Measurements from ENCODE around the gene PRCD. TPM values are rescaled to one million over a fixed set of nuclear protein-coding genes. Genes with fewer than 3 reads are reported as not detected.
A peak's percentile ranks its signal among the peaks of the same experiment; 100 is the strongest.
"Not testable (repeated sequence)": the region's sequence is repeated elsewhere in the genome, so short reads cannot be mapped to it uniquely, and the experiment has no call there.

PRCD gene
- total RNA-seq, 1 donor from 2014 or later, result not detected

DNA sequence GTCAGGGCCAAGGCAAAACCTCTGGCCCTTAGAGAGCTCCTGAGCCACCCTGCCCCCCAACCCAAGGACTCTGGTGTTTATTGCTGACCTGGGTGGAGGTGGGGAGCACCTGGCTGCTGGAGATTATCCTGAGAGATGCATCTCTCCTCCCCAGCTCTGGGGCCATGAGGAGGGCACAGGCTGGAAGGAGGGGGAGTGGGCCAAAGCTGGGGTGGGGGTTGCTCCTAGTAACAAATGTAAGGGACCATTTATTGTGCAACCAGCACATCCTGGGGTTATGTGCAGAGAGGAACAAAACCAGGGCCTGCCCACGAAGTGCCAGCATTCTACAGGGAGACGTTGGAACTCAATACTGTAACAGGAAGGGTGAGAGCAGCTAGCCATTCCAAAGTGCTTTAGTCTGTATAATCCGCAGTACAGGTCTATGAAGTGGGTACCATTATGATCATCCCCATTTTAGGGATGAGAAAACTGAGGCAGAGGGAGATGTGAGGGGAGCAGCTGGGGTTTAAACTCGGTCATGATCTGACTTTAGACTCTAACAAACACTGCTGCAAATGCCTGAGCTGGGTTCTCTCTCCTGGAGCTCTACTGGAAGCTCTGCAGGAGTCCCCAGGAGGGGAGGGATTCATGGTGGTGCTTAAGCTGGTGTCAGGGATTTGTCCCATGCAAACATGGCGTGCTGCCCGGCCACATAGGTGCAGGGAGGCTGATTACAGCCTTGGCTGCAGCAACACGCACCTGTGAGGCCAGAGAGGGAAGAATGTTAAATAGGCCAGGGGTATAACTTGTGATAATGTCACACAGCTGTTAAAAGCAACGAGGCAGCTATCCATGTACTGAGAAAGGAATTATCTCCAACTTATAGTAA lies 37.3 kb upstream of the PRCD start:
- DNase-seq (ENCODE audit: low read depth), result no peak

DNA sequence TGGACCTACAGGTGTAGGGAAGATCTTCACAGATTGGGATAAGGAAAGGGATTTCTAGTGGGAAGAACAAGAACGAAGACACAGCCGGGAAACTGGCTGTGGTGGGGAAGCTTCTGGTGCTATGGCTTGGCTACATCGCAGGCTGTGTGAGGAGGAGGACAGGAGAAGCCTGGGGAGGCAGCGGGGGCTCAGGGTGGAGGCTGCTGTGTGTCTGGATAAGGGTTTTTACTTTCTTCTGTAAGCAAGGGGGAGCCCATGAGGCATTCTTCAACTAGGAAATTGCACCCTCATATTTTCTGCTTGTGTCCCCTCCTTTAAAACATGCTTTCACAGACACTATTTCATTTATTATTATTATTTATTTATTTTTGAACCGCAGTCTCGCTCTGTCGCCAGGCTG lies 35.7 kb upstream of the PRCD start:
- no peak for DNase-seq (ENCODE audit: low read depth)

DNA sequence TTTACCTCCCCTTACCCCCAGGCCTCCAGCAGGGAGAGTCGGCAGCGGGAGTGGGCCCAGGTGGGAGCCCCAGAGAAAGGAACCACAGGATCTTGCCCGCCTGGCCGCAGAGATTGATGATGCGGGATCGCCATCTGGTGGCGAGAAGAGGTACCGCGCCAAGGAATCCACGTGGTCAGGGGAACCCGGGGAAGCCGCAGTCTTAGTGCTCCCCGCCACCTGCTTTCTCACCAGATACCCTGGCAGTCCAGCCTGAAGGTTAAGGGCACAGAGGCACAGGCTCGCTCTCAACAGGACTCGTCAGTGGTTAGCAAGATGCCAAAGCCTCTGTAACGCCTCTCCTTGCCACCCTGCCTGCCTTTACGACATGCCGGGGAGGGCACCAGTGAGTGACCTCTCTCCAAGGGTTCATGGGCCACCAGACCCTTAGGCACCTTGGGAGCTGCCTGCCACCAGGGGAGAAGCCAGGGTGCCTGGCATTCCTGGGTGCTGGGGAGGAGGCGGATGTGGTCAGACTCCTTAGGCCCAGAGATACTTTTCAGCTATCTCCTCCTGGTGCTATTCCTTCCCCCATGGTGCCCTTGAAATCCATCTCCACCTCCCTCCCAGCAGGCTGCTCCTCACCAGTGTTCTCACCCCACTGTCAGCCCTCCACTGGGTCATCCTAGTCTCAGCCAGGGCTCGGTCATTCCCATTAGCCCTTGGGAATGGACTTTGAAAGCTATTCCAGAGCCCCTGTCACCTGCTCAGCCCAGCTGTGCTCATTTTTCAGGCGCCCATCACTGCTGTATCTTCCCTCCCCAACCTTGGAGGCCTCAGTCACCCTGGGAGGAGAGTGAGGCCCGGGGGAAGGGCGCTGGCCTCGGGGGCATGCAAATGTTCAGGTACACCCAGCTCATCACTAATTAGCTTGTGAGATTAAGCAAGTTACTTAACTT lies 33.2 kb upstream of the PRCD start:
- DNase-seq (ENCODE audit: low read depth), result peak; percentile 80

DNA sequence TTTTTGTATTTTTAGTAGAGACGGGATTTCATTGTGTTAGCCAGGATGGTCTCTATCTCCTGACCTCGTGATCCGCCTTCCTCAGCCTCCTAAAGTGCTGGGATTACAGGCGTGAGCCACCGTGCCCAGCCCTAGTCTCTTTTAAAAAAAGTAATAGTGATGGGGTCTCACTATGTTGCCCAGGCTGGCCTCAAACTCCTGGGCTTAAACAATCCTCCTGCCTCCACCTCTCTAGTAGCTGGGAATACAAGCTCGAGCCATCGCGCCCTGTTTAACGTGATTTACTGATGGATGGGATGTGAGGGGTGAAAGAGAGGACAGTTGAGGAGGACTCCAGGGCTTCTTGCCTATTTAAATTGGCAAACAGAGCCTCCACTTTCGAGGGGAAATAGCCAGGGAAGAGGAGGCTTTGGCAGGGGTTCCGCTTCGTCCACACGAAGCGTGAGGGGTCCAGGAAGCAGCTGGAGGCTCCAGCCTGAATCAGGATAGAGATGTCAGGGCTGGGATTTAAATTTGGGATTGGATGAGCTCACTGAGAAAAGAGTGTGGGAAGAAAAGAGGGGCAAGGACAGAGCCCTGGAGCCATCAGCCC lies 31.3 kb upstream of the PRCD start:
- not testable (repeated sequence) for DNase-seq (ENCODE audit: low read depth)

DNA sequence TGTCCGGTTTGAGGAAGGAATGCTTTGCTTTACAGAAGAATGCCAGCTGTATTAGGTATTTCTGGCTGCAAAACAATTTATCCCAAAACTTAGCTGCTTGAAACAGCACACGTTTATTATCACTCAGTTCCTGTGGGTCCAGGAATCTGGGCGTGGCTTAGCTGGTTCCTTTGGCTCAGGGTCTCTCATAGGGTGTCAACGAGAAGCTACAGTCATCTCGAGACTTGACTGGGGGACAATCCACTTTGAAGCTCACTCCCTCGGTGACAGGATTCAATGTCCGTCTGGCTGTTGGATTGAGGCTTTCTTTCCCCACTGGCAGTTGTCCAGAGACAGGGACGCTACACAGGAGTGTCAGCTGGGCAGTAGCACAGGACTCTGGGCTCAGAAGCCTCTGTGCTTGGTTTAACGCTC lies 29.0 kb upstream of the PRCD start:
- DNase-seq (ENCODE audit: low read depth), result peak; percentile 32

DNA sequence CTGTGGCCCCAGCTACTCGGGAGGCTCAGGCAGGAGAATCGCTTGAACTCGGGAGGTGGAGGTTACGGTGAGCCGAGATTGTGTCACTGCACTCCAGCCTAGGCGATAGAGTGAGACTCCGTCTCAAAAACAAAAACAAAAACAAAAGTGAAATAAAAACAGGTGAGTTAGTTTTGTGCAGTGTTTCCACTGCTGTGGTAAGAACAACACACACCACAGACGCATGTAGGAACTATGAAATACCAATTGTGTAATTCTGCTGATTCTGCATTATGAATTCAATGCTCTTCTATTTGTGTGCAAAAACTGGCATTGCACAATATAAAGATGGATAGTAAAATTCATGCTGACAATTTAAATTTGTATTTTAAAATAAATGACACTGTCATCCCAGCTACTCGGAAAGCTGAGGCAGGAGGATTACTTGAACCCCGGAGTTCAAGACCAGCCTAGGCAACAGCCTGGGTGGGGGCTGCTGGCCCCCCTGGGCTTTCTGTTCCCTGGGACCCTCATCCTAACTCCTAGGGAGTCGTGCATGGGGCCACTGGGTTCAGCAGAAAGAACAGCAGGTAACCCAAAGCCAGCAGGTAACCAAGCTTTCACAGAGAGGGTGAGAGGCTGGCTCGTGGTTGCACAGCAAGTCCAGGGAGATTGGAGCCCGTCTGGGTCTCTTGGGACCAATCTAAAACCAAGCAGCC lies 28.0 kb upstream of the PRCD start:
- no peak for DNase-seq (ENCODE audit: low read depth)

DNA sequence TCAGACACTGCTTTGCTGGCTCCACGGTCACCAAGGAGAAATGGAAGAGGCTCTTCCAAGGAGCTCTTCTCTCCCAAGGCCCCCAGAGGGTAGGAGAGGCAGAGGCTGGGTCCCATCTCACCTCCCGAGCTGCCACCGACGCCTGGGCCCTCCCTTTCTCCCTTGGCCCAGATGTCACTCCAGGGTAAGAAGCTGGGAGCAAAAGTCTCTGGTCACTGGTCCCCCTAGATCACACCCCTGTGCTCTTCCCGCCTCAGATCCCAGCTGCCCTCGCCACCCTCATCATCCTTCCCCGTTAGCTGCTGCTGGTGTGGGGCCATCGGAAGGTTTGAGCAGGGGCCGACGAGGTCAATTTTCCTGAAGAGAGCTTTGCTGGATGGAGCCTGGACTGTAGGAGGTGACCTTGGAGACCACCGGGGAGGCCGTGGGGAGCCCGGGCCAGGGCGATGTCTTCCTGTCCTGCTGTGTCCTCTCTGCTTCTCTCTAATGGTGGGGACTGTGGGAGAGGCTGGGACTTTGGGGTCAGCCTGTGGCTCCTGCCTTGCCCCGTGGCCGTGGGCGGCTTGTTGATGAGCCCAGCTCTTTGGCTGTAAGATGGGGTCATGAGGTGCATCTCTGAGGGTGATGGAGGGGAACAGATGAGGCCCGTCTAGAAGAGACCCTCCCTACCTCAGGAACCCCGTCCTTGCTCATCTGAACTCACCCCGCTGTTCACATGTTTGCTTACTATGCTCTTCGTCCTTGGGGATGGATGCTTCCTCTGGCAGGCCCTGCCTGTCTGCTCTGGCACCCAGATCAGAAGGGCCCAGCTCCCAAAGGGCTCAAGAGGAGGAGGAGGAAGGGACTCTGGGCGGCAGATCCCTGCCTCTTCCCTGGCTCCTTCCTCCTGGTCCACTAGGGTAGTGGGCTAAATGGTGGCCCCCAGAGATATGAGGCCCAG lies 27.2 kb upstream of the PRCD start:
- no peak for DNase-seq (ENCODE audit: low read depth)

DNA sequence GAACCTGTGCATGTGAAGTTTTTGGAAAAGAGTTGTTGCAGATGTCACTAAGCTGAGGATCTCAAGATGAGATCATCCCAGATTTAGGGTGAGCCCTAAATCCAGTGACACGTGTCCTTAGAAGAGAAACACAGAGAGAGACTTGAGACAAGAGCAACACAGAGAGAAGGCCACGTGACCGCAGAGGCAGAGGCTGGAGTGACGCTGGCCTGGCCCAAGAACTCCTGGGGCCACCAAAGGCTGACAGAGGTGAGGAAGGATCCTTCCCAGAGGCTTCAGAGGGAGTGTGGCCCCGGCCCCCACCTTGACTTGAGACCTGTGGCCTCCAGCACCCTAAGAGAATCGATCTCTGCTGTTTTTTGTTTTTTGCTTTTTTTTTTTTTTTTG lies 26.5 kb upstream of the PRCD start:
- DNase-seq (ENCODE audit: low read depth), result no peak

DNA sequence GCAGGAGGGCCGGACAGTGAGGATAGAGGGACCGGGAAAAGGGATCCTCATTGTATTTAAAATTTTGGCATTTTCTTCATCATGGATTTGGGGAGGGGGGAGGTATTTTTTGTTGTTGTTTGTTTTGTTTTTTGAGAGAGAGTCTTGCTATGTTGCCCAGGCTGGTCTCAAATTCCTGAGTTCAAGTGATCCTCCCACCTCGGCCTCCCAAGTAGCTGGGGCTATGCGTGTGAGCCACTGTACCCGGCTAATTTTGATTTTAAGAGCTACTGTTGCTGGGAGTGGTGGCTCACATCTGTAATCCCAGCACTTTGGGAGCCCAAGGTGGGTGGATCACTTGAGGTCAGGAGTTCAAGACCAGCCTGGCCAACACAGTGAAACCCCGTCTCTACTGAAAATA lies 25.5 kb upstream of the PRCD start:
- not testable (repeated sequence) for DNase-seq (ENCODE audit: low read depth)

DNA sequence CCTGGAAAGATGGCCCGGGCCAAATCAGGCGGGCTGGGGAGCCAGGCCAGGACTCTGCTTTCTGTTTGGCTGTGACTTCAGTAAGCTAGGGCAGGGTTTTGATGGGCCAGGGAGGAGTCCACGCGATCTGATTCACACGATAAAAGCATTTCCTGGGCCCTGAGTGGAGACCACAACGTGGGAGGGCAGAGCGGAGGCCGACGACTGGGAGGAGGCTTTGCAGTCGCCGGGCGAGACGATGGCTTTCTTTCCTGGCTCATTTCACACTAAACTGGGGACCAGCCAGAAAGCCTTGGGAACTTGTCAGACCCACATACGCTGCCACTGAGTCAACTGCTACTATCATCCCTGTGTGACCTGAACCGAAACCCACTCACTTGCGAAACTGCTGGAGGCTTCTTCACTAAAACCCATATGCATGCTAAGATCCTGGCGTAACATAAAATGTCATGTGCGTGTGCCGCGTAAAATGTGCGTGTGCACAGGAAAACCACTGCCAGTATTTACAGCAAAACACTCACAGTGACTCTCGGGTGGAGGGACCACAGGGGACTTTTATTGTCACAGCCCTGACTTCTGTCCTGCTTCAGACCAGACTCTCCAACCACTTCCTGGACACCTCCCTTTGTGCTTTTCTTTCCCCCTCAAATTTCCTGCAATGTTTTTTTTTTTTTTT lies 24.4 kb upstream of the PRCD start:
- peak; percentile 75 for DNase-seq (ENCODE audit: low read depth)

DNA sequence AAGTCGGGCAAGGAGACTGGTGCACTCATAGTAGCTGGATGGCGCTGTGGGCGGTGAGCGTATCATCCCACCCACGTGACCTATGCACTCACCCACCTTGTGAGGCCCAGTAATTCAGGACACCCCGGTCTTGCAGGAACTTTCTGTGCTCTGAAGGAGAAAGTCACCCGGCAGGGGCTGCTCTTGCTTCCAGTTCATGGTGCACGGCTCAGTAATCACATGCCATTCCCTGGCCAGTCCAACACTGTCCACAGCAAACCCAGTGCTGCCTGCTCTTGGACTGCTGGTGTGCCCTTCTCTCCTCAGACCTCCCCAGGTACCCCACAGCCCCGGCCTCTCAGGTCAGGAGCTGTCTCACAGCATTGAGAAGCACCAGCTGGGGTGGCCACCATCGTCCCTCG lies 22.2 kb upstream of the PRCD start:
- DNase-seq (ENCODE audit: low read depth), result no peak

DNA sequence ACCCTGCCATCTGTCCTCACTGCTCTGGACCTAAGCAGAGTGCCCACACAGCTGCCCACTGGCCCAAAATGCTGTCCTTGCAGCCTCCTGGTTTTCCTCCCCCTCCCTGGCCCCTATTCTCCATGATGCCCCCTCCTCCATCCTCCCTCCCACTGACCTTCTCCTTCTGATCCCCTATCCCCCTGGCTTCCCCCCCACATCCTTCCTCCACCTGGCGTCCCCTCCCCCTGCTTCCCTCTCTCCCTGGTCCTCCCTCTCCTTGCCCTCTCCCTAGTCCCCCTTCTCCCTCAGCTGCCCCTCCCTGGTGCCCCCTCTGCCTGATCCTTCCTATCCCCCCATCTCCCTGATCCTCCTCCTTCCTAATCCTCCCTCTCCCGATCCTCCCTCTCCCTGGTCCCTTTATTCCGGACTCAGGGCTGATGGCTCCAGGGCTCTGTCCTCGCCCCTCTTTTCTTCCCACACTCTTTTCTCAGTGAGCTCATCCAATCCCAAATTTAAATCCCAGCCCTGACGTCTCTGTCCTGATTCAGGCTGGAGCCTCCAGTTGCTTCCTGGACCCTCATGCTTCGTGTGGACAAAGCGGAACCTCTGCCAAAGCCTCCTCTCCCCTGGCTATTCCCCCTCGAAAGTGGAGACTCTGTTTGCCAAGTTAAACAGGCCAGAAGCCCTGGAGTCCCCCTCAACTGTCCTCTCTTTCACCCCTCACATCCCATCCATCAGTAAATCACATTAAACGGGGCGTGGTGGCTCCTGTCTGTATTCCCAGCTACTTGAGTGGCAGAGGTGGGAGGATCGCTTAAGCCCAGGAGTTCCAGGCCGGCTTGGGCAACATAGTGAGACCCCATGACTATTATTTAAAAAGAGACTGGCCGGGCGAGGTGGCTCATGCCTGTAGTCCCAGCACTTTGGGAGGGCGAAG lies 20.5 kb upstream of the PRCD start:
- DNase-seq (ENCODE audit: low read depth), result no peak

DNA sequence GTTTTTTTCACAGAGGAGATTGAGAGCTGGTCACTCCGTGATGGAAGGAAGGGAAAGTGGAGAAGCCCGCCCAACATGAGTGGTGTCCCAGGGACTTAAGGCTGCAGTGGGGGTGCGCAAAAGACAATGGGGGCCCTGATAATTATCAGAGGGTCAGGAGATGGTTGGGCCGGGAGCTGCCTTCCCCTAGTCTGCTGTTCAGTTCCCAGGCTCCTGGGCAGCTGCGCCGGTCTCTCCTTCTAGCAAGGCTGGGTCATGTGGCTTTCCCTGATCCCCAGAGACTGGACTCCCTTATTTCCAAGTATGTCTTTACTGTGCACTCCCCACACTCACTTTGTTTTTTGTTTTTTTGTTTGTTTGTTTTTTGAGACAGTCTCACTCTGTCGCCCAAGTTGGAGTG lies 18.6 kb upstream of the PRCD start:
- DNase-seq (ENCODE audit: low read depth), result no peak

DNA sequence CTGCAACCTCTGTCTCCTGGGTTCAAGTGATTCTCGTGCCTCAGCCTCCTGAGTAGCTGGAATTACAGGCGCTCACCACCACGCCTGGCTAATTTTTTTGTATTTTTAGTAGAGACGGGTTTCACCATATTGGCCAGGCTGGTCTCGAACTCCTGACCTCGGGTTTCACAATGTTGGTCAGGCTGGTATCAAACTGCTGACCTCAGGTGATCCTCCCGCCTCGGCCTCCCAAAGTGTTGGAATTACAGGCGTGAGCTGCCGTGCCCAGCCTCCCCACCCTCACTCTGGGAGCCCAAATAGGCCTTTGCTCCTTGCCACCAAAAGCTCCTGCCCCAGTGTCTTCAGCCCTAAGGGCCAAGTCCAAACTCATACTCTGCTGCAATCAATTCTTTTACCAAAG lies 18.2 kb upstream of the PRCD start:
- not testable (repeated sequence) for DNase-seq (ENCODE audit: low read depth)

DNA sequence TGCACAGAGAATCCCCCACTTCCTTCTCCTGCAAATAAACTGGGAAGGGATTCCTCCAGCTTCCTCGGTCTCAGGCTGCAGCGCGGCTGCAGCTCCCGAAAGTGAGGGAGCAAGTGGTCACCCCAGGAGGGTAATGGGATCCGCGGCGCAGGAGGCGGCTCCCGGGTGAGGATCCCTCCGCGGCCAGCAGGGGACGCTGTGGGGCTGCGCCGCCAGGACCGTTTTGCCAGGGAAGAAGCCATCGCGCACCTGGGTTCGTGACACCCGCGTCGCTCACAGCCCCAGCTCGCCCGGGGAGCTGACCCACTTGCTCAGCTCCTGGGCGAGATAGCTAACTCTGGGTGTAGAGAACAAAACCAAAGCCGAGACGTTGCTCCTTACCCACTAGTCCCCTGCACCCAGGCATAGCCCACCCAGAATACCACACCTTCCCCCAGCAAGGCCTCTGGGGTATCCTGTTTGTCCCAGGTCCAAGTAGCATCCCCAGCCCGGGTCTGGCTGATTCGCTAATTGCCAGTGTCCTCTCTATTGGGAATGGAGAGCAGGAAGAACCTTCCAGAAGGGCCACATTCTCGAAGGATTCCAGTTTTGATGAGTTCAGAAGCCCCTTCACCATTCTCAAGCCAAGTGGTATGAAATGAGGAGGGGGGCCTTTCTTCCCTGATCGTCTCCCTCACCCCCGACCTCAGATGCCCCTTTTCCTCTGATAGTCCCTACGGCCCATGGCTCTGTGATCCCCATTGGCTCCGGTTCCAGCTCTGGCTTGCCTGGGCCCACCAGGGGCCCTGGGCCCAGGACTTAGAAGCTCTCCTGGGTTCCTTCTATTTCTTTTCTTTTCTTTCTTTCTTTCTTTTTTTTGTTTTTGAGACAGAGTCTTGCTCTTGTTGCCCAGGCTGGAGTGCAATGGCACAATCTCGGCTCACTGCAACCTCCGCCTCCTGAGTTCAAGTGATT lies 16.5 kb upstream of the PRCD start:
- peak; percentile 64 for DNase-seq (ENCODE audit: low read depth)

DNA sequence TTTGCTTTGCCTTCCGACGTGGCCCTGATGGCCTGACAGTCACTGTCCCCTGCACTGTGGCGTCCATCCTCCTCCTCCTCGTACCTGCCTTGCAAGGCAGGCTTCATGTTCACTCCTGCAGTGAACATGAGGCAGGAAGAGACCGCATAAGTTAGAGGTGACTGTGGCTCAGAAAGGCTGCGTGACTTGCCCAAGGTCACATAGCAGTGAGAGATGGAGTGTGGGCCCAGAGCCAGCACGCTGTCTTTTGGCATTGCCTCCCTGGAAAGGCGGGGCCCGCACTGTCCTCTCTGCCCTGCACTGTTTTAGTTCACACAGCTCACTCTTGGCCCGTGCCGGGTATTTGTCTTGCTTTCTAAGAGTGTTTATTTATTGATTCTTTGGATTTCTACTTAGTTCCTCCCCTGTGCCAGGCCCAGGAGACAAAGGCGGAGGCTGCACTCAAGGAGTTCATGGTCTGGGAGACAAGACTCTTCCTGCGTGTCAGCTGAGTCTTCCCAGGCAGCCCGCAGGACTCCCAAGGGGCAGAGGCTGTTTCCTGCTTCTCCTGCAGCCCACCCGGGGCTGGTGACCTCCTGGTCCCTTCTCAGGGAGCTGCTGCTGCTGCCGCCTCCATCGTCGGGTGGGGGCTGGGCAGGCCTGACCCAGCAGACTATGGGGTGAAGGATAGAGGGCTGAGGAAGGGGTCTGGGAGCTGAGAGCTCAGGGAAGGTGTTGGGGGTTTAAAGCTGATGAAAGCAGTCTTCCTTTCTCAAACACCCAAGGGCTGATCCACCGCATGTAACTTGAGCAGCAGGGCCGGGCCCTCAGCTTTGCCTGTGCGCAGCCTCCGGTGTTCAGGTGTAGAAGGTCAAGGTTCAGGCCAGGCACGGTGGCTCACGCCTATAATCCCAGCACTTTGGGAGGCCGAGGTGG lies 15.0 kb upstream of the PRCD start:
- DNase-seq (ENCODE audit: low read depth), result no peak
